H1 (cell line): ENCODE data around the gene FNDC7. TPM values are rescaled to one million over a fixed set of nuclear protein-coding genes. Genes with fewer than 3 reads are reported as not detected.

Source experiments
- E2F6 ChIP-seq: IDR thresholded peaks from 2 replicates; pipeline ENCODE4 v1.6.1; 2012; ENCODE audit warnings: inconsistent platforms
- SP1 ChIP-seq: IDR thresholded peaks from 2 replicates; pipeline ENCODE4 v1.6.1; 2011; ENCODE audit warnings: low read depth, low read length
- TBP ChIP-seq: IDR thresholded peaks from 2 replicates; pipeline ENCODE4 v1.6.1; 2011; ENCODE audit warnings: low read depth, low read length, improper control_type of control experiment
- polyA plus RNA-seq, 7 experiments: library from polyadenylated mRNA; depleted of rRNA in 3 of 7; stranded (reverse) in 5 of 7; unstranded in 2 of 7; fragments of >200 nt in 5 of 7; fragments of 200-250 nt in 2 of 7; gene quantifications; 1 replicate in 5 of 7; 2 replicates in 1 of 7; 4 replicates in 1 of 7; pipeline versions ENCODE4 v1.2.1 to v1.2.3, GENCODE V29; 2011 to 2013; ENCODE audit warnings: missing spikeins in 2 of 7, mixed read lengths in 2 of 7
- total RNA-seq: library from RNA; stranded (reverse); fragmentation: NEBNext Ultra II Directional; extraction: Animal tissue kit (Norgen Biotek cat#: 25700); gene quantifications from 2 replicates; pipeline ENCODE4 v1.2.1, GENCODE V29; 2021

FNDC7 gene
- total and polyA plus RNA-seq, 2 of the 8 experiments (the other 6 are each of a cell fraction or from before 2014, with no cell fraction given) = 0.13 to 0.20 TPM

GRCh38 chr1:108671143-108671542, 41.6 kb upstream of the FNDC7 start (continued):
- TF ChIP-seq E2F6 (no peak), SP1 (no peak), TBP (no peak)
- TF ChIP-seq, all 59 proteins: peak for 0
